GM12878 (cell line): ENCODE measurements around the gene WNT5A. TPM values are rescaled to one million over a fixed set of nuclear protein-coding genes. Genes with fewer than 3 reads are reported as not detected.

Experiments
- ATAC-seq: fragments of 200-7000 bp; cut with Tn5 transposase; 3 replicates; pipeline ENCODE4 v1.9.1; 2020; ENCODE audit warnings: mild to moderate bottlenecking, moderate library complexity
- BruUV-seq: library from RNA; stranded (reverse); fragments of 400-500 nt; replicated peaks from 2 replicates; lab custom pipeline; 2021; lab: Mats Ljungman, UMichigan
- CTCF ChIA-PET: fragments of 300-600 bp; sonication (Branson Sonifier 250); formaldehyde crosslinking; extraction: SDS; loops from one replicate; lab custom pipeline; 2021; ENCODE audit warnings: inconsistent platforms; lab: Yijun Ruan, JAX
- POLR2A ChIA-PET: fragments of 350-600 bp; formaldehyde crosslinking; extraction: SDS; loops from one replicate; lab custom pipeline; 2021; ENCODE audit warnings: inconsistent platforms; lab: Charles Lee
- RAD21 ChIA-PET: fragments of 300-600 bp; sonication (Branson Sonifier 250); formaldehyde crosslinking; loops from one replicate; lab custom pipeline; 2023; ENCODE audit warnings: antibody characterized with exemption; ENCODE audit not compliant: unreplicated experiment; lab: Charles Lee
- SMC1A ChIA-PET: fragments of 300-600 bp; sonication (Branson Sonifier 250); formaldehyde crosslinking; loops from one replicate; lab custom pipeline; 2023; ENCODE audit not compliant: unreplicated experiment, uncharacterized antibody; lab: Charles Lee
- DNase-seq: peaks from one replicate; pipeline ENCODE4 v3.0.0-alpha.2; 2011; ENCODE audit warnings: low read depth, low spot score
- FAIRE-seq: peaks from 3 replicates; lab custom pipeline; 2011; peaks lifted over from hg19 to GRCh38; lab: Jason Lieb, UNC
- H2AFZ ChIP-seq: 2 replicates; pipeline ENCODE4 v1.6.0; 2011; ENCODE audit warnings: low read depth, low read length, control low read depth; ENCODE audit not compliant: control insufficient read depth
- H3K27ac ChIP-seq: 2 replicates; pipeline ENCODE4 v1.5.1; 2011; ENCODE audit warnings: control low read depth; ENCODE audit not compliant: control insufficient read depth, insufficient read depth
- H3K27me3 ChIP-seq, 2 experiments: replicated peaks in 1 of 2; 2 replicates each; pipeline versions ENCODE4 v1.6.0 to v1.6.1; 2011; ENCODE audit warnings: low read length in 1 of 2; ENCODE audit not compliant: control insufficient read depth in 2 of 2, insufficient read depth in 2 of 2
- H3K36me3 ChIP-seq, 2 experiments: 2 replicates each; pipeline ENCODE4 v1.5.1; 2011; ENCODE audit warnings: low read length in 1 of 2; ENCODE audit not compliant: control insufficient read depth in 2 of 2, insufficient read depth in 2 of 2
- H3K4me1 ChIP-seq: 2 replicates; pipeline ENCODE4 v1.6.1; 2011; ENCODE audit warnings: mild to moderate bottlenecking, low read length, moderate library complexity, mixed read lengths; ENCODE audit not compliant: control insufficient read depth, insufficient read depth
- H3K4me2 ChIP-seq: 2 replicates; pipeline ENCODE4 v1.6.0; 2011; ENCODE audit warnings: control low read depth; ENCODE audit not compliant: control insufficient read depth, insufficient read depth
- H3K4me3 ChIP-seq: fragments of 200-600 bp; sonication (generic); 2 replicates; pipeline ENCODE4 v1.5.1; 2016
- H3K79me2 ChIP-seq: 2 replicates; pipeline ENCODE4 v1.6.0; 2011; ENCODE audit warnings: low read length; ENCODE audit not compliant: control insufficient read depth, insufficient read depth
- H3K9ac ChIP-seq: 2 replicates; pipeline ENCODE4 v1.8.0; 2011; ENCODE audit warnings: low read length, control low read depth, mixed read lengths; ENCODE audit not compliant: control insufficient read depth, insufficient read depth
- H3K9me3 ChIP-seq: replicated peaks from 3 replicates; pipeline ENCODE4 v1.5.1; 2011; ENCODE audit warnings: mild to moderate bottlenecking, low read length; ENCODE audit not compliant: control insufficient read depth, insufficient read depth
- H4K20me1 ChIP-seq: 2 replicates; pipeline ENCODE4 v1.6.0; 2011; ENCODE audit not compliant: control insufficient read depth, insufficient read depth
- BMI1 ChIP-seq: fragments of 450-650 bp; IDR thresholded peaks from 2 replicates; pipeline ENCODE4 v1.6.1; 2016; ENCODE audit warnings: mild to moderate bottlenecking, moderate library complexity, borderline replicate concordance
- BRCA1 ChIP-seq: IDR thresholded peaks from 2 replicates; pipeline ENCODE4 v1.6.1; 2011; ENCODE audit warnings: low read depth, low read length, improper control_type of control experiment
- E2F4 ChIP-seq: IDR thresholded peaks from 2 replicates; pipeline ENCODE4 v1.6.1; 2012; ENCODE audit warnings: low read depth, low read length, improper control_type of control experiment
- FOXM1 ChIP-seq: IDR thresholded peaks from 2 replicates; pipeline ENCODE4 v1.6.1; 2012; ENCODE audit warnings: low read depth, mild to moderate bottlenecking, inconsistent platforms, low read length, moderate library complexity
- GATAD2B ChIP-seq: fragments of 450-650 bp; conservative IDR thresholded peaks from 2 replicates; pipeline ENCODE4 v1.6.1; 2017; ENCODE audit warnings: low read depth, mild to moderate bottlenecking, moderate library complexity
- HDGF ChIP-seq: fragments of 450-650 bp; IDR thresholded peaks from 2 replicates; pipeline ENCODE4 v1.6.1; 2016; ENCODE audit warnings: antibody characterized with exemption
- IRF4 ChIP-seq: IDR thresholded peaks from 2 replicates; pipeline ENCODE4 v1.6.1; 2011; ENCODE audit warnings: low read depth, low read length
- KLF5 ChIP-seq: fragments of 450-650 bp; IDR thresholded peaks from 2 replicates; pipeline ENCODE4 v1.6.1; 2014; ENCODE audit warnings: mild to moderate bottlenecking; ENCODE audit not compliant: partially characterized antibody
- PAX8 ChIP-seq: fragments of 450-650 bp; IDR thresholded peaks from 2 replicates; pipeline ENCODE4 v1.6.1; 2017; ENCODE audit warnings: mild to moderate bottlenecking, moderate library complexity
- RCOR1 ChIP-seq: conservative IDR thresholded peaks from 2 replicates; pipeline ENCODE4 v1.6.1; 2012; ENCODE audit warnings: low read depth, low read length, improper control_type of control experiment
- SMC3 ChIP-seq: IDR thresholded peaks from 2 replicates; pipeline ENCODE4 v1.6.1; 2011; ENCODE audit warnings: low read length, improper control_type of control experiment, borderline replicate concordance
- SP1 ChIP-seq: IDR thresholded peaks from one replicate; pipeline ENCODE4 v1.6.1; 2011; ENCODE audit warnings: low read depth, low read length
- SUZ12 ChIP-seq: fragments of 200-600 bp; sonication (generic); IDR thresholded peaks from one replicate; pipeline ENCODE4 v1.6.1; 2018; ENCODE audit warnings: antibody characterized with exemption, mild to moderate bottlenecking; ENCODE audit not compliant: unreplicated experiment
- TAF1 ChIP-seq: IDR thresholded peaks from 2 replicates; pipeline ENCODE4 v1.6.1; 2011; ENCODE audit warnings: mild to moderate bottlenecking, low read depth, low read length, borderline replicate concordance
- YY1 ChIP-seq: IDR thresholded peaks from 2 replicates; pipeline ENCODE4 v1.6.1; 2011; ENCODE audit warnings: low read depth, mild to moderate bottlenecking, low read length
- WGBS: methylation state at CpG from one replicate; pipeline ENCODE4 v1.1.6; 2016; ENCODE audit warnings: low lambda C conversion rate; ENCODE audit not compliant: insufficient replicate concordance, insufficient coverage; ENCODE audit errors: missing lambda C conversion rate; 5-methylcytosine and 5-hydroxymethylcytosine counted together
- in situ Hi-C: fragments of 300-500 bp; cut with MboI; formaldehyde crosslinking; loops from 9 replicates; pipeline ENCODE4 v1.14.3; 2018; ENCODE audit warnings: mixed read lengths
- intact Hi-C: fragments of 100-400 bp; cut with micrococcal nuclease; formaldehyde crosslinking; loops from one replicate; pipeline ENCODE4 v1.14.2; 2022; ENCODE audit not compliant: unreplicated experiment
- polyA plus RNA-seq, 11 experiments: library from polyadenylated mRNA; depleted of rRNA in 4 of 11; unstranded in 6 of 11; stranded (reverse) in 5 of 11; fragments of >200 nt; fragmentation: Nextera tagmentation in 4 of 11; fragmentation: Illumina TruSeq in 1 of 11; extraction: Ambion mirVana in 4 of 11; extraction: Trizol in 1 of 11; gene quantifications; 1 replicate in 1 of 11; 2 replicates in 10 of 11; pipeline versions ENCODE4 v1.2.1 to v1.2.3, GENCODE V29; 2011 to 2016; ENCODE audit warnings: inconsistent platforms in 2 of 11, missing spikeins in 2 of 11, low read depth in 1 of 11
- total RNA-seq, 4 experiments: library from RNA; depleted of rRNA in 3 of 4; stranded (reverse); fragments of >200 nt in 3 of 4; fragmentation: Illumina TruSeq in 1 of 4; extraction: Trizol in 1 of 4; gene quantifications; 2 replicates each; pipeline versions ENCODE4 v1.2.1 to v1.2.3, GENCODE V29; 2013 to 2021
- TF ChIP-seq, protein P1 (sequence below): fragments of 150-350 bp; IDR thresholded peaks from 2 replicates; pipeline ENCODE4 v1.6.1; 2016; ENCODE audit warnings: low read depth, low read length

The WNT5A gene
- total and polyA plus RNA-seq, 10 of the 15 experiments (the other 5 are each of a cell fraction or from before 2014, with no cell fraction given), result 0.06 to 2.8 (median 0.39) TPM

- POLR2A ChIA-PET, result interaction anchor here (1.0 kb wide), 1 partner anchor 9 kb away, joined by 3 read pairs; no protein-coding TSS in a partner anchor
- H4K20me1 ChIP-seq, result no peaks in the 10 kb centered on the region
- RAD21 ChIA-PET, result no interaction called here
- H2AFZ ChIP-seq, result no peak overlapping the region
- no peak for DNase-seq
- no peak overlapping the region for H3K9ac ChIP-seq
- H3K27ac ChIP-seq, result no peak overlapping the region
- CTCF ChIA-PET, result no interaction called here
- intact Hi-C loops, result no loop called here
- no peaks in the 10 kb centered on the region for H3K36me3 ChIP-seq
- no peaks in the 10 kb centered on the region for H3K27me3 ChIP-seq
- in situ Hi-C loops, result no loop called here
- no peak overlapping the region for H3K4me2 ChIP-seq
- no peaks in the 10 kb centered on the region for H3K9me3 ChIP-seq
- ATAC-seq, result no peak
- no peak for FAIRE-seq
- H3K4me3 ChIP-seq, result no peak overlapping the region
- no TSS peak for BruUV-seq
- SMC1A ChIA-PET, result interaction anchor here (0.8 kb wide), 1 partner anchor 10 kb away, joined by 3 read pairs; no protein-coding TSS in a partner anchor
- H3K79me2 ChIP-seq, result no peaks in the 10 kb centered on the region
- TF ChIP-seq GATAD2B (no peak), E2F4 (no peak), SMC3 (no peak)
- TF ChIP-seq, all 136 proteins: peak for 0
- H3K4me1 ChIP-seq, result no peaks in the 10 kb centered on the region
Observed at GRCh38 chr3:55497250-55497649, 10.1 kb upstream of the WNT5A start.

- no TSS peak for BruUV-seq
- in situ Hi-C loops, result no loop called here
- CTCF ChIA-PET, result no interaction called here
- no peak for FAIRE-seq
- 3% methylated on average over 2 of the region's 2 CpGs for WGBS
- POLR2A ChIA-PET, result no interaction called here
- DNase-seq, result no peak
- H3K79me2 ChIP-seq, result no peaks in the 10 kb centered on the region
- no peak overlapping the region for H3K4me3 ChIP-seq
- H3K9ac ChIP-seq, result no peak overlapping the region
- H4K20me1 ChIP-seq, result no peaks in the 10 kb centered on the region
- no peaks in the 10 kb centered on the region for H3K36me3 ChIP-seq
- H3K27ac ChIP-seq, result no peak overlapping the region
- intact Hi-C loops, result no loop called here
- SMC1A ChIA-PET, result no interaction called here
- H3K9me3 ChIP-seq, result no peaks in the 10 kb centered on the region
- no peak overlapping the region for H2AFZ ChIP-seq
- RAD21 ChIA-PET, result no interaction called here
- peaks cover 0 to under 1% of the 10 kb centered on the region in 2 experiments; a peak in 3 of 4 replicates for H3K27me3 ChIP-seq
- no peaks in the 10 kb centered on the region for H3K4me1 ChIP-seq
- no peak for ATAC-seq
- H3K4me2 ChIP-seq, result no peak overlapping the region
- TF ChIP-seq TAF1 (no peak), BRCA1 (no peak), HDGF (no peak), PAX8 (no peak), IRF4 (no peak), SP1 (no peak), BMI1 (no peak), RCOR1 (no peak), YY1 (no peak), KLF5 (no peak), FOXM1 (no peak), SUZ12 (no peak)
- TF ChIP-seq, protein P1, sequence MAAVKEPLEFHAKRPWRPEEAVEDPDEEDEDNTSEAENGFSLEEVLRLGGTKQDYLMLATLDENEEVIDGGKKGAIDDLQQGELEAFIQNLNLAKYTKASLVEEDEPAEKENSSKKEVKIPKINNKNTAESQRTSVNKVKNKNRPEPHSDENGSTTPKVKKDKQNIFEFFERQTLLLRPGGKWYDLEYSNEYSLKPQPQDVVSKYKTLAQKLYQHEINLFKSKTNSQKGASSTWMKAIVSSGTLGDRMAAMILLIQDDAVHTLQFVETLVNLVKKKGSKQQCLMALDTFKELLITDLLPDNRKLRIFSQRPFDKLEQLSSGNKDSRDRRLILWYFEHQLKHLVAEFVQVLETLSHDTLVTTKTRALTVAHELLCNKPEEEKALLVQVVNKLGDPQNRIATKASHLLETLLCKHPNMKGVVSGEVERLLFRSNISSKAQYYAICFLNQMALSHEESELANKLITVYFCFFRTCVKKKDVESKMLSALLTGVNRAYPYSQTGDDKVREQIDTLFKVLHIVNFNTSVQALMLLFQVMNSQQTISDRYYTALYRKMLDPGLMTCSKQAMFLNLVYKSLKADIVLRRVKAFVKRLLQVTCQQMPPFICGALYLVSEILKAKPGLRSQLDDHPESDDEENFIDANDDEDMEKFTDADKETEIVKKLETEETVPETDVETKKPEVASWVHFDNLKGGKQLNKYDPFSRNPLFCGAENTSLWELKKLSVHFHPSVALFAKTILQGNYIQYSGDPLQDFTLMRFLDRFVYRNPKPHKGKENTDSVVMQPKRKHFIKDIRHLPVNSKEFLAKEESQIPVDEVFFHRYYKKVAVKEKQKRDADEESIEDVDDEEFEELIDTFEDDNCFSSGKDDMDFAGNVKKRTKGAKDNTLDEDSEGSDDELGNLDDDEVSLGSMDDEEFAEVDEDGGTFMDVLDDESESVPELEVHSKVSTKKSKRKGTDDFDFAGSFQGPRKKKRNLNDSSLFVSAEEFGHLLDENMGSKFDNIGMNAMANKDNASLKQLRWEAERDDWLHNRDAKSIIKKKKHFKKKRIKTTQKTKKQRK, result no peak
Observed at GRCh38 chr3:55494976-55495375, 7.9 kb upstream of the WNT5A start.
